ENCODE results near the gene GNAI1.

The GNAI1 gene

DNA sequence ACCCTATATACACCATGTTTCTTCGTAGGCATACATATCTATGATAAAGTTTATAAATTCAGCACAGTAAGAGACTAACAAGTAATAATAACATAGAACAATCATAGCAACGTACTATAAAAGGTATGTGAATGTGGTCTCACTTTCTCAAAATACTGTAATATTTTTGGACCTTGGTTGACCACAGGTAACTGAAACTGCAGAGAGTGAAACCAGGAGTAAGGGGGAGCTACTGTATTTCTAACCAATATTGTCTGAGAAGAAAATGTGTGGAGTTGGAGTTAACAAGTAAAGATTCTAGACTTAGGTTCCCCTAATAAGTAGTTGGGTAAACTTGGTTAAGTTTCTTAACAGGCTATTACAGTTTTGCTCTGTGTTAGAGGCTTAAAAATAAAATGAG lies 72.1 kb downstream of the GNAI1 start:
- ChIA-PET POLR2A (no interaction called here), CTCF (no interaction called here)
- DNase-seq (ENCODE audit: low read depth, low spot score): no peak
- no peak for TF ChIP-seq CTCF (IDR thresholded peaks at IDR 0.05; ENCODE audit: insufficient read depth, low read length, missing control alignments)
- no peak overlapping the region for H3K4me3 ChIP-seq (ENCODE audit: low read depth, low read length)

DNA sequence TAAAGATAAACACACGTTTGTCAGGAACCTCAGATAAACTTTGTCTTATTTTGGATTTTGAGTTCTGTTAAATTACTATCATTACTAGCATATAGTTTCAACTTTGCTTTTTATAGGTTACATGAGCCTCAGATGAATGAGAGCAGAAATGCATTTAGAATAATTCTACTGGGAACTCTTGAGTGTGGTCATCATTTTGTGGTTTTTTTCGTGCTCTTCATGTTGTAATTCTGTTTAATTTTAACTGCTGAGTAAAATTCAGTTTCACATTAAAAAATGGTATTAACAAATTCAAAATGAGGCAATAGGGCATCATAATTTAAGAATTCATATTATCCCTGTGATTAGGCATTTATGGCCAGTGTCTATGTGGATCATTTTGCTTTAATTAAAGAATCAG lies 72.9 kb downstream of the GNAI1 start:
- POLR2A ChIA-PET: no interaction called here
- no peak for DNase-seq (ENCODE audit: low read depth, low spot score)
- no peak for TF ChIP-seq CTCF (IDR thresholded peaks at IDR 0.05; ENCODE audit: insufficient read depth, low read length, missing control alignments)
- CTCF ChIA-PET: interaction anchor here (1.9 kb wide), 1 partner anchor 9 kb away, joined by 6 read pairs; no protein-coding TSS in a partner anchor
- H3K4me3 ChIP-seq (ENCODE audit: low read depth, low read length): no peak overlapping the region

- TF ChIP-seq CTCF (IDR thresholded peaks at IDR 0.05; ENCODE audit: insufficient read depth, low read length, missing control alignments): no peak
- ChIA-PET CTCF (interaction anchor here (1.9 kb wide), 1 partner anchor 11 kb away, joined by 6 read pairs; no protein-coding TSS in a partner anchor), POLR2A (no interaction called here)
- no peak overlapping the region for H3K4me3 ChIP-seq (ENCODE audit: low read depth, low read length)
- DNase-seq (ENCODE audit: low read depth, low spot score): no peak
Measured at GRCh38 chr7:80208700-80209099, 74.1 kb downstream of the GNAI1 start.

DNA sequence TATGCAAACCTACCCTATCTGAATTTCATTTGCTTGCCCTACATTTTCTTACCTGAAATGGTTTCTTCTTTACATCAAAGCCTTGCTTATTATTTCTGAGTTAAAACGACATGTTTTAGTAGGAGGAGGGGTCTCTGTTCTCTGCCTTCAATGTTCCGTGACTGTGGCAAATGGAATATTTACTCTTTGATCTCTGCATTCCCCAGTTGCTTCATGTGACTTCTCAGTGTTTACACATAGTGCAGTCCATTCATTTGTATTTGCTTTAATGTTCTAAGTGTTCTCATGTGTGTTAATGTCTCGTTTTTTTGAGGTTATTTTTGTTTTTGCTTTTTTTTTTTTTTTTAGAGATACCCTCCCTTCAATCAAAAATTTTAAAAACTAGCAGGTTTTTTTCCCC lies 75.8 kb downstream of the GNAI1 start:
- POLR2A ChIA-PET: no interaction called here
- no peak for DNase-seq (ENCODE audit: low read depth, low spot score)
- no peak for TF ChIP-seq CTCF (IDR thresholded peaks at IDR 0.05; ENCODE audit: insufficient read depth, low read length, missing control alignments)
- CTCF ChIA-PET: no interaction called here
- H3K4me3 ChIP-seq (ENCODE audit: low read depth, low read length): no peak overlapping the region

DNA sequence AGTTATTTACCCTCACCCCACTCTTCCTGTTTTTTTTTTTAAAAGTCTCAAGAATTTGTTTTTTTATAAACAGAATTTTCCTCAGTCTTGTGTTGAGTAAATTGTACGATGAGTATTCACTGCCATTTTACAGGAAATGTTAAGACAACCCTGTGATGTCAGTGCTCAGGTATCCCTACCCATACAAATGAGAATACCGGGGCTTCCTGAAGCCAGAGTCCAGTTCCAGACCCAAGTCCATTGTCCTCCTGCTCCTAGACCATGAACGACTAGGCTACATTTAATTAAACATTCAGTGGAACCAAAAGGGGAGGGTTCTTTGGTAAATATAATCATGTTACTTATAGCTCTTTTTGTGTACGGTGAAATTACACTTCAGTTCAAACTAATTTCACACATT lies 79.2 kb downstream of the GNAI1 start:
- ChIA-PET CTCF (interaction anchor here (0.8 to 1.9 kb wide), 2 partner anchors 11 to 179 kb away, joined by 3 to 10 read pairs; no protein-coding TSS in a partner anchor), POLR2A (no interaction called here)
- TF ChIP-seq CTCF (IDR thresholded peaks at IDR 0.05; ENCODE audit: insufficient read depth, low read length, missing control alignments): no peak
- no peak overlapping the region for H3K4me3 ChIP-seq (ENCODE audit: low read depth, low read length)
- DNase-seq (ENCODE audit: low read depth, low spot score): no peak

DNA sequence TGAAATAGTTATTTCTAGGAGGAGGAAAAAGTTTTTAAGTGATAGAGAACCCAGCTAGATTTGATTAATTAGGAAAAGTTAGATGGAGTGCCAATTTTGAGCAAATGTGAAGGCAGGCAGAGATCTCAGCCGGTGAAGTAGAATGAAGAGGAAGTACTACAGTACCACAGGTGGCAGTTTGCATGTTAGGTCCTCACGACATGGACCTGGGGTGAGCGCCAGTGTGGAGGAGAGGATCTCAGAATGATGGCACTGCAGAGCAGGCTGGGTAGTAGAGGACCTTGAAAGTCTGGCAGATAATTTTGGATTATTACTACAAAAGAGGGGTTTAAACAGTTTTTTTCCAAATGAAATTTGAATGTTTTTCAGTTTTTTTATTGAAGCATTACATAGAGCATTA lies 81.1 kb downstream of the GNAI1 start:
- no peak for DNase-seq (ENCODE audit: low read depth, low spot score)
- TF ChIP-seq CTCF (IDR thresholded peaks at IDR 0.05; ENCODE audit: insufficient read depth, low read length, missing control alignments): no peak
- H3K4me3 ChIP-seq (ENCODE audit: low read depth, low read length): no peak overlapping the region
- CTCF ChIA-PET: interaction anchor here (1.9 kb wide), 1 partner anchor 177 kb away, joined by 10 read pairs; no protein-coding TSS in a partner anchor
- POLR2A ChIA-PET: interaction anchor here (0.6 kb wide), 1 partner anchor 81 kb away, joined by 3 read pairs; no protein-coding TSS in a partner anchor

Measured in AG04449 (cell line).